GM10847 (cell line): ENCODE results near the gene SLC6A16.

Experiments used
- POLR2A ChIP-seq: IDR thresholded peaks from 2 replicates; pipeline ENCODE4 v1.6.1; 2011; ENCODE audit not compliant: insufficient read length; ENCODE audit errors: extremely low read depth

The SLC6A16 gene

GRCh38 chr19:49355909-49356353 is 30.9 kb upstream of the SLC6A16 start:
- no peak for TF ChIP-seq POLR2A

GRCh38 chr19:49349567-49349966 is 24.6 kb upstream of the SLC6A16 start:
- TF ChIP-seq POLR2A = no peak

GRCh38 chr19:49348305-49349189 is 23.6 kb upstream of the SLC6A16 start:
- TF ChIP-seq POLR2A = no peak

- no peak for TF ChIP-seq POLR2A
Measured at GRCh38 chr19:49347835-49348234, 22.8 kb upstream of the SLC6A16 start.

GRCh38 chr19:49347191-49347590 is 22.2 kb upstream of the SLC6A16 start:
- TF ChIP-seq POLR2A = no peak

GRCh38 chr19:49344505-49345423 is 19.8 kb upstream of the SLC6A16 start:
- no peak for TF ChIP-seq POLR2A

GRCh38 chr19:49343123-49343522 is 18.1 kb upstream of the SLC6A16 start:
- TF ChIP-seq POLR2A = no peak

- no peak for TF ChIP-seq POLR2A
Measured at GRCh38 chr19:49342291-49342721, 17.3 kb upstream of the SLC6A16 start.

- peak; percentile 11 for TF ChIP-seq POLR2A
Measured at GRCh38 chr19:49340865-49341718, 16.1 kb upstream of the SLC6A16 start.

- no peak for TF ChIP-seq POLR2A
Measured at GRCh38 chr19:49340069-49340864, 15.3 kb upstream of the SLC6A16 start.

- no peak for TF ChIP-seq POLR2A
Measured at GRCh38 chr19:49339301-49340068, 14.5 kb upstream of the SLC6A16 start.

GRCh38 chr19:49338691-49339300 is 13.8 kb upstream of the SLC6A16 start:
- no peak for TF ChIP-seq POLR2A
